PC-9 (cell line): ENCODE data around the gene UCHL1. TPM values are rescaled to one million over a fixed set of nuclear protein-coding genes. Genes with fewer than 3 reads are reported as not detected.

ENCODE experiments used
- BruUV-seq: library from RNA; stranded (reverse); fragments of 400-500 nt; replicated peaks from 2 replicates; lab custom pipeline; 2021; lab: Mats Ljungman, UMichigan
- CTCF ChIA-PET: fragments of 300-600 bp; sonication (Branson Sonifier 250); formaldehyde crosslinking; loops from one replicate; lab custom pipeline; 2022; ENCODE audit warnings: antibody characterized with exemption; lab: Charles Lee
- POLR2A ChIA-PET: fragments of 300-600 bp; sonication (Branson Sonifier 250); formaldehyde crosslinking; loops from one replicate; lab custom pipeline; 2022; ENCODE audit warnings: antibody characterized with exemption; ENCODE audit not compliant: unreplicated experiment; lab: Charles Lee
- DNase-seq, 2 experiments: peaks; one replicate each; pipeline versions ENCODE4 v3.0.0 to v3.0.0-alpha.2; 2015 to 2022; ENCODE audit warnings: mixed read lengths in 1 of 2
- H2AFZ ChIP-seq: fragments of 200-600 bp; sonication (generic); 2 replicates; pipeline ENCODE4 v1.8.1; 2017; ENCODE audit warnings: antibody characterized with exemption
- H3F3A ChIP-seq: fragments of 200-600 bp; sonication (generic); 2 replicates; pipeline ENCODE4 v1.8.1; 2017; ENCODE audit warnings: antibody characterized with exemption, mild to moderate bottlenecking, low read depth; ENCODE audit not compliant: insufficient read depth
- H3K27ac ChIP-seq: fragments of 200-600 bp; sonication (generic); 2 replicates; pipeline ENCODE4 v1.6.1; 2016; ENCODE audit warnings: mixed run types
- H3K27me3 ChIP-seq: fragments of 200-600 bp; sonication (generic); 2 replicates; pipeline ENCODE4 v1.6.1; 2016; ENCODE audit warnings: low read depth, mixed run types; ENCODE audit not compliant: insufficient read depth
- H3K36me3 ChIP-seq: fragments of 200-600 bp; sonication (generic); 2 replicates; pipeline ENCODE4 v1.6.1; 2016; ENCODE audit warnings: low read depth, mixed run types
- H3K4me1 ChIP-seq: fragments of 200-600 bp; sonication (generic); replicated peaks from 2 replicates; pipeline ENCODE4 v1.6.1; 2016; ENCODE audit warnings: mixed run types; ENCODE audit not compliant: insufficient read depth
- H3K4me2 ChIP-seq: fragments of 200-600 bp; sonication (generic); 2 replicates; pipeline ENCODE4 v1.6.1; 2017; ENCODE audit warnings: mixed run types
- H3K4me3 ChIP-seq: fragments of 200-600 bp; sonication (generic); 2 replicates; pipeline ENCODE4 v1.6.1; 2016; ENCODE audit warnings: mixed run types
- H3K79me2 ChIP-seq: fragments of 200-600 bp; sonication (generic); 2 replicates; pipeline ENCODE4 v1.6.1; 2017; ENCODE audit warnings: low read depth, mixed run types
- H3K9me2 ChIP-seq: fragments of 200-600 bp; sonication (generic); 2 replicates; pipeline ENCODE4 v1.8.1; 2017; ENCODE audit warnings: mild to moderate bottlenecking; ENCODE audit not compliant: insufficient read depth
- H3K9me3 ChIP-seq: fragments of 200-600 bp; sonication (generic); 2 replicates; pipeline ENCODE4 v1.8.1; 2016; ENCODE audit warnings: low read depth; ENCODE audit not compliant: insufficient read depth
- H4K20me1 ChIP-seq: fragments of 200-600 bp; sonication (generic); 2 replicates; pipeline ENCODE4 v1.8.1; 2017; ENCODE audit not compliant: insufficient read depth
- CTCF ChIP-seq: fragments of 200-600 bp; sonication (generic); conservative IDR thresholded peaks from 2 replicates; pipeline ENCODE4 v1.6.1; 2017; ENCODE audit warnings: mixed run types, antibody characterized with exemption, mild to moderate bottlenecking, moderate library complexity
- EZH2 ChIP-seq: fragments of 200-600 bp; sonication (generic); IDR thresholded peaks from 2 replicates; pipeline ENCODE4 v1.8.0; 2017; ENCODE audit warnings: antibody characterized with exemption, low read depth
- intact Hi-C: fragments of 100-400 bp; cut with micrococcal nuclease; formaldehyde crosslinking; loops from one replicate; pipeline ENCODE4 v1.10.0; 2022; ENCODE audit not compliant: unreplicated experiment
- total RNA-seq: library from RNA; stranded (reverse); gene quantifications from 2 replicates; pipeline ENCODE4 v1.2.3, GENCODE V29; 2021

UCHL1 gene
- total RNA-seq, 1 experiment from 2014 or later = 1,253 TPM

GRCh38 chr4:41212616-41213203 is 44.0 kb upstream of the UCHL1 start:
- Histone ChIP-seq H3K36me3 (no peaks in the 10 kb centered on the region), H3F3A (peaks cover 17% of the 10 kb centered on the region), H3K4me1 (peaks cover 29% of the 10 kb centered on the region), H3K27ac (no peak overlapping the region), H4K20me1 (no peaks in the 10 kb centered on the region), H3K27me3 (no peaks in the 10 kb centered on the region), H3K9me2 (no peaks in the 10 kb centered on the region), H3K9me3 (no peaks in the 10 kb centered on the region), H3K4me2 (peak overlapping the region; percentile 99), H3K4me3 (peak overlapping the region; percentile 86), H2AFZ (peak overlapping the region; percentile 85; the same call in 1 of the 2 replicates), H3K79me2 (peaks cover 39% of the 10 kb centered on the region)
- DNase-seq = peak; percentile 51 to 58
- BruUV-seq = no TSS peak
- ChIA-PET POLR2A (interaction anchor here (0.6 kb wide), 3 partner anchors 8 to 722 kb away, joined by 3 to 4 read pairs (median 3); no protein-coding TSS in a partner anchor), CTCF (interaction anchor here (0.9 to 2.0 kb wide), 2 partner anchors 52 to 236 kb away, joined by 4 read pairs; no protein-coding TSS in a partner anchor)
- intact Hi-C loops = loop anchor here (1.0 to 5.0 kb wide), 5 partner anchors 35 to 460 kb away; no protein-coding TSS in a partner anchor
- peak; percentile 63 for TF ChIP-seq CTCF
- TF ChIP-seq EZH2 = no peak

GRCh38 chr4:41213625-41214135 is 43.0 kb upstream of the UCHL1 start:
- intact Hi-C loops = loop anchor here (1.0 to 5.0 kb wide), 6 partner anchors 53 to 461 kb away; no protein-coding TSS in a partner anchor
- Histone ChIP-seq H3K4me1 (peaks cover 30% of the 10 kb centered on the region), H2AFZ (peak overlapping the region; percentile 85), H3K27me3 (no peaks in the 10 kb centered on the region), H3K9me3 (no peaks in the 10 kb centered on the region), H4K20me1 (no peaks in the 10 kb centered on the region), H3K4me3 (peak overlapping the region; percentile 86), H3K27ac (no peak overlapping the region), H3K4me2 (peak overlapping the region; percentile 99), H3K79me2 (peaks cover 36% of the 10 kb centered on the region), H3K36me3 (no peaks in the 10 kb centered on the region), H3F3A (peaks cover 17% of the 10 kb centered on the region), H3K9me2 (no peaks in the 10 kb centered on the region)
- BruUV-seq = no TSS peak
- TF ChIP-seq EZH2 (no peak), CTCF (no peak)
- CTCF ChIA-PET = interaction anchor here (0.6 to 2.0 kb wide), 11 partner anchors 9 to 289 kb away, joined by 3 to 14 read pairs (median 4); no protein-coding TSS in a partner anchor
- DNase-seq = no peak
- POLR2A ChIA-PET = interaction anchor here (0.5 to 1.0 kb wide), 5 partner anchors 9 to 721 kb away, joined by 3 to 4 read pairs (median 3); partner anchors contain the start of gene UCHL1

GRCh38 chr4:41214136-41214824 is 42.4 kb upstream of the UCHL1 start, which contains the start of gene APBB2:
Gene APBB2 (minus strand): TSS chr4:41214542. CDS start chr4:41033254, 181,288 bp downstream.
- no peaks in the 10 kb centered on the region for H3K27me3 ChIP-seq
- TSS peak; percentile 11 for BruUV-seq
- H3K27ac ChIP-seq = peak within 1 kb of the TSS; percentile 38; the same call in 1 of the 2 replicates
- H3F3A ChIP-seq = peaks cover 17% of the 10 kb centered on the region
- H3K79me2 ChIP-seq = peaks cover 32% of the 10 kb centered on the region
- peak within 1 kb of the TSS; percentile 85 for H2AFZ ChIP-seq
- no peak for TF ChIP-seq EZH2
- TF ChIP-seq CTCF = peak; percentile 77
- H3K9me3 ChIP-seq = no peaks in the 10 kb centered on the region
- peak within 1 kb of the TSS; percentile 86 for H3K4me3 ChIP-seq
- DNase-seq = peak; percentile 89 to 95
- ChIA-PET CTCF (interaction anchor here (0.6 to 1.0 kb wide), 17 partner anchors 9 to 671 kb away, joined by 3 to 14 read pairs (median 5); no protein-coding TSS in a partner anchor), POLR2A (interaction anchor here (0.5 to 1.0 kb wide), 3 partner anchors 40 to 54 kb away, joined by 3 to 4 read pairs (median 3); partner anchors contain the start of gene UCHL1)
- no peaks in the 10 kb centered on the region for H4K20me1 ChIP-seq
- peaks cover 30% of the 10 kb centered on the region for H3K4me1 ChIP-seq
- intact Hi-C loops = loop anchor here (1.0 to 5.0 kb wide), 5 partner anchors 157 to 462 kb away; no protein-coding TSS in a partner anchor
- no peaks in the 10 kb centered on the region for H3K36me3 ChIP-seq
- H3K9me2 ChIP-seq = no peaks in the 10 kb centered on the region
- peak within 1 kb of the TSS; percentile 99 for H3K4me2 ChIP-seq
